Breast epithelium (tissue), 4 donors: ENCODE results near the gene REXO4. TPM values are rescaled to one million over a fixed set of nuclear protein-coding genes. Genes with fewer than 3 reads are reported as not detected.

Source experiments
- DNase-seq, 2 donors: peaks; one replicate each; pipeline ENCODE4 v3.0.0-alpha.2; 2019; ENCODE audit warnings: low spot score in 2 of 2
- H3K27ac ChIP-seq, 2 donors: fragments of 200-600 bp; sonication (generic) in 1 of 2; one replicate each; pipeline ENCODE4 v1.5.1; 2016 to 2019; ENCODE audit warnings: mild to moderate bottlenecking in 1 of 2
- H3K27me3 ChIP-seq, 2 donors: fragments of 200-600 bp; sonication (generic) in 1 of 2; one replicate each; pipeline versions ENCODE4 v1.5.1 to v1.6.0; 2017 to 2019; ENCODE audit warnings: control low read depth in 1 of 2, mild to moderate bottlenecking in 1 of 2
- H3K36me3 ChIP-seq: fragments of 200-600 bp; one replicate; pipeline ENCODE4 v1.5.1; 2019
- H3K4me1 ChIP-seq, 2 donors: fragments of 200-600 bp; sonication (generic); one replicate each; pipeline ENCODE4 v1.5.1; 2016 to 2019; ENCODE audit warnings: control low read depth in 1 of 2
- H3K4me3 ChIP-seq, 3 donors: fragments of 200-600 bp; sonication (generic); 1 replicate in 2 of 3; 2 replicates in 1 of 3; pipeline ENCODE4 v1.5.1; 2016 to 2019; ENCODE audit warnings: mild to moderate bottlenecking in 3 of 3, moderate library complexity in 2 of 3
- H3K9me3 ChIP-seq, 2 donors: fragments of 200-600 bp; sonication (generic) in 1 of 2; one replicate each; pipeline ENCODE4 v1.5.1; 2016 to 2019; ENCODE audit warnings: control low read depth in 1 of 2
- POLR2A ChIP-seq: fragments of 450-650 bp; IDR thresholded peaks from one replicate; pipeline ENCODE4 v1.6.1; 2016; ENCODE audit warnings: antibody characterized with exemption, mild to moderate bottlenecking, moderate library complexity
- POLR2AphosphoS5 ChIP-seq, 3 donors: sonication (generic); formaldehyde crosslinking; IDR thresholded peaks; one replicate each; pipeline ENCODE4 v1.6.1; 2017; ENCODE audit warnings: antibody characterized with exemption in 3 of 3
- intact Hi-C: fragments of 100-400 bp; cut with DNase I; formaldehyde crosslinking; loops from one replicate; pipeline ENCODE4 v1.15.1; 2023; ENCODE audit warnings: low total_unique reads
- total RNA-seq, 3 donors: library from RNA; depleted of rRNA; stranded (reverse); fragments of >200 nt; gene quantifications; one replicate each; pipeline ENCODE4 v1.1.0, GENCODE V29; 2016
- TF ChIP-seq, protein P1 (sequence below), 3 donors: fragments of 450-650 bp; IDR thresholded peaks; one replicate each; pipeline ENCODE4 v1.5.1; 2016 to 2017; ENCODE audit warnings: antibody characterized with exemption in 3 of 3, mild to moderate bottlenecking in 3 of 3, moderate library complexity in 3 of 3

REXO4 gene, protein sequence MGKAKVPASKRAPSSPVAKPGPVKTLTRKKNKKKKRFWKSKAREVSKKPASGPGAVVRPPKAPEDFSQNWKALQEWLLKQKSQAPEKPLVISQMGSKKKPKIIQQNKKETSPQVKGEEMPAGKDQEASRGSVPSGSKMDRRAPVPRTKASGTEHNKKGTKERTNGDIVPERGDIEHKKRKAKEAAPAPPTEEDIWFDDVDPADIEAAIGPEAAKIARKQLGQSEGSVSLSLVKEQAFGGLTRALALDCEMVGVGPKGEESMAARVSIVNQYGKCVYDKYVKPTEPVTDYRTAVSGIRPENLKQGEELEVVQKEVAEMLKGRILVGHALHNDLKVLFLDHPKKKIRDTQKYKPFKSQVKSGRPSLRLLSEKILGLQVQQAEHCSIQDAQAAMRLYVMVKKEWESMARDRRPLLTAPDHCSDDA
- total RNA-seq: 10 to 100 TPM; 14.2 to 20.5 (median 18.7) TPM

DNA sequence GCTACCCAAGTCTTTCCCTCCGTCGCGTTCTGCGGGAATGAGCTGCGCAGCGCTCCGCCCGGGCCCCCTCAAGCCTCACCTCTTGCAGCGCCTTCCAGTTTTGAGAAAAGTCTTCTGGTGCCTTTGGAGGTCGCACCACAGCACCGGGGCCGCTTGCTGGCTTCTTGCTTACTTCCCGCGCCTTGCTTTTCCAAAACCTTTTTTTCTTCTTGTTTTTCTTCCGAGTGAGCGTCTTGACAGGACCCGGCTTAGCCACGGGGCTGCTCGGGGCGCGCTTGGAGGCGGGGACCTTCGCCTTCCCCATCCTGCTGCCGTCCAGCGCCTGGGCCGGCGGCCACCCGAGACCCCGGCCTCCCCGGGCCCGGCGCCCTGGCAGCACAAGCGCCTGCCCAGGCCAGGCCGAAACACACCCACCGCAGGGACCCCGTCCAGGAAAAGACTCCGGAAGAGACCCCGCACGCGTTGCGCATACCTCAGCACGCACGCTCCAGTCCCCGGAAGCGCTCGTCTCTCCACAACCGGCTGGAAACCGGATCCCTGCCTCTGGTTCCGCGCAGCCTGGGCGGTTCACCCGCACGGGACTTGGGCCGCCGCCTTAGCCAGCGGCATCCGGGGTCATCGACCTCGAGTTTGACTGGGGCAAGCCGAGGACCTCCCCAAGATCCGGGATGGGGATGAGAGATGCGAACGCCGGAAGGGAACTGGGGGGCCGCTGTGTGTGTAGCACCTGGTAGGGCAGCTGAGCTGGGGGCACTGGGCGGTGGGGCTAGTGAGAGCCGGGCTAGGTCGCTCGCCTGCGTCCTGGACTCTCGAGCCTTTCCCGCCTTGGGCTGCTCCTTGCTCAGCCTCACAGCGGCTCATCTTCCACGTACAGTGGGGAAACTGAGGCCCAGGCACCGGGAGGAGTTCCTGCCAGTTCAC, at the start of gene REXO4:
TSS of gene REXO4 (minus strand) at position 470 of the 921 bp plus-strand sequence. CDS start at position 304, 166 bp downstream.
- H3K9me3 ChIP-seq: no peaks in the 10 kb centered on the region
- H3K27ac ChIP-seq: peak within 1 kb of the TSS; percentile 69 to 86
- peak within 1 kb of the TSS; percentile 65 to 88 (median 84) for H3K4me3 ChIP-seq
- TF ChIP-seq POLR2A (no peak), POLR2AphosphoS5 (IDR thresholded peaks at IDR 0.05) (peak; percentile 55 to 65 (median 65))
- TF ChIP-seq, protein P1, sequence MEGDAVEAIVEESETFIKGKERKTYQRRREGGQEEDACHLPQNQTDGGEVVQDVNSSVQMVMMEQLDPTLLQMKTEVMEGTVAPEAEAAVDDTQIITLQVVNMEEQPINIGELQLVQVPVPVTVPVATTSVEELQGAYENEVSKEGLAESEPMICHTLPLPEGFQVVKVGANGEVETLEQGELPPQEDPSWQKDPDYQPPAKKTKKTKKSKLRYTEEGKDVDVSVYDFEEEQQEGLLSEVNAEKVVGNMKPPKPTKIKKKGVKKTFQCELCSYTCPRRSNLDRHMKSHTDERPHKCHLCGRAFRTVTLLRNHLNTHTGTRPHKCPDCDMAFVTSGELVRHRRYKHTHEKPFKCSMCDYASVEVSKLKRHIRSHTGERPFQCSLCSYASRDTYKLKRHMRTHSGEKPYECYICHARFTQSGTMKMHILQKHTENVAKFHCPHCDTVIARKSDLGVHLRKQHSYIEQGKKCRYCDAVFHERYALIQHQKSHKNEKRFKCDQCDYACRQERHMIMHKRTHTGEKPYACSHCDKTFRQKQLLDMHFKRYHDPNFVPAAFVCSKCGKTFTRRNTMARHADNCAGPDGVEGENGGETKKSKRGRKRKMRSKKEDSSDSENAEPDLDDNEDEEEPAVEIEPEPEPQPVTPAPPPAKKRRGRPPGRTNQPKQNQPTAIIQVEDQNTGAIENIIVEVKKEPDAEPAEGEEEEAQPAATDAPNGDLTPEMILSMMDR (IDR thresholded peaks at IDR 0.05): peak in 1 of 3 donors; percentile 8
- peak; percentile 60 to 63 for DNase-seq
- no peaks in the 10 kb centered on the region for H3K27me3 ChIP-seq
- peaks cover 4 to 10% of the 10 kb centered on the region in 2 donors for H3K4me1 ChIP-seq
- intact Hi-C loops: no loop called here
- H3K36me3 ChIP-seq: no peaks in the 10 kb centered on the region

DNA sequence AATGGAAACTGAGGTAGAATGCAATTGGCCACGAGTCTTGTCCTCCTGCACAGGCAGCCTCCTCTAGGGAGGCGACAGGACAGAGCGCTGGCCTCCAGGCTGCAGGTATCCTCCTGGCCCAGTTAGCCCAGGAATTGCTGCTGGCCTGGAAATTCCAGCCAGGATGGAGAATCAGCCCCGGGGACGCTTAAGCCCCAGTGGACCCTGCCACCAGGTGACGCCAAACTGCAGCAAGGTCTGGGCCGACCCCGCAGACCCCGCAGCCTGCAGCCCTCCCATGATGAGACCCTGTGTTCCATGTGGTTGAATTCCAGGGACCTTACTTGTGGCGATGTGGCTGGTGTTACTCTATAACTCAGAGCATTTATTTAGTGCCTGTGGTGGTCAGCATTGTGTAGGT, 49.3 kb upstream of the REXO4 start:
- no peaks in the 10 kb centered on the region for H3K27me3 ChIP-seq
- H3K36me3 ChIP-seq: no peaks in the 10 kb centered on the region
- TF ChIP-seq, protein P1 (IDR thresholded peaks at IDR 0.05): no peak
- no peak for TF ChIP-seq POLR2A
- TF ChIP-seq POLR2AphosphoS5 (IDR thresholded peaks at IDR 0.05): no peak
- H3K9me3 ChIP-seq: no peaks in the 10 kb centered on the region
- intact Hi-C loops: no loop called here
- H3K4me3 ChIP-seq: no peak overlapping the region
- no peak for DNase-seq
- no peaks in the 10 kb centered on the region for H3K4me1 ChIP-seq
- H3K27ac ChIP-seq: no peak overlapping the region

DNA sequence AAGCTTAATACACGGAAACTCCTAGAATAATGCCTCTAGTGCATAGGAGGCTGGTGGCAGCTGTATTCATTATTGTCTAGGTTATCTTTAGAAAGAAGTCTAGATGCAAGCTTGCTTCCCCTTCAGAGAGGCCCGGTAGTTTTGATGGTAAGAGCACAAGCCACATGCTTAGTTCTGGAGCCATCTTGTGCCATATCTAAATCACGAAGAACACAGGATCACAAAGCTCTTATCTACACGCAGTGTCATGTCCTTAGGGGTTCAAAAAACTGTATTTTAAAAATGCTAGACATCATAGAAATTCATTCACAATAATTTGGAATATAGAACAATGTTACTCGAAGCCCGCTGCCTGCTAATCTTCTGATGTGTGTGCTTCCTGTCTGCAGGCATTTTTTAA, 48.2 kb upstream of the REXO4 start:
- intact Hi-C loops: no loop called here
- Histone ChIP-seq H3K27me3 (no peaks in the 10 kb centered on the region), H3K27ac (no peak overlapping the region), H3K9me3 (no peaks in the 10 kb centered on the region), H3K4me1 (peaks cover 0 to 1% of the 10 kb centered on the region in 2 donors), H3K4me3 (no peak overlapping the region), H3K36me3 (no peaks in the 10 kb centered on the region)
- TF ChIP-seq, protein P1 (IDR thresholded peaks at IDR 0.05): no peak
- TF ChIP-seq POLR2A (no peak), POLR2AphosphoS5 (IDR thresholded peaks at IDR 0.05) (no peak)
- no peak for DNase-seq

DNA sequence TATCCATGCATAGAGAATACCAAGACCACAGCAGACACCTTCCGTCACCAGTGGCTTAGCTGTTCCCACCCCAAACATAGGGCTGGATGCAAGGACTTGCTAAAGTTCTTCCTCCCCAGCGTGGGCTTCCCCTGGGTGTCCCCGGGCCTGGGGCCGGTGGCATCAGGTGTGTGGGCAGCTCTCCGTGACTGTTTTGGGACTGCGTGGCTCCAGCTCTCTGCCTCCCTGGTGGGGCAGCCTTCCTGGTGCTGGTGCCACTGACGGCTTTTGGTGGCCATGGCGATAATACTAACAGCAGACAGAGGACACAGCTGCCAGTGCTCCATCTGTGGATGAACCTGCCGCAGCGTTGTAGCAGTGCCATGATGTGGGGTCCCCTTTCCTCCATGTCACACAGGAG, 46.8 kb upstream of the REXO4 start:
- H3K27me3 ChIP-seq: no peaks in the 10 kb centered on the region
- H3K4me1 ChIP-seq: peaks cover 0 to 7% of the 10 kb centered on the region in 2 donors
- no peak for DNase-seq
- no peaks in the 10 kb centered on the region for H3K9me3 ChIP-seq
- TF ChIP-seq POLR2AphosphoS5 (IDR thresholded peaks at IDR 0.05): no peak
- TF ChIP-seq, protein P1 (IDR thresholded peaks at IDR 0.05): no peak
- no peak overlapping the region for H3K4me3 ChIP-seq
- no peaks in the 10 kb centered on the region for H3K36me3 ChIP-seq
- intact Hi-C loops: no loop called here
- no peak overlapping the region for H3K27ac ChIP-seq
